HL-60/S4 (cell line): ENCODE results near the gene MAP2K5.

Experiments
- in situ Hi-C: fragments of 300-500 bp; cut with MboI; formaldehyde crosslinking; loops from 2 replicates; pipeline ENCODE4 v1.14.3; 2022; ENCODE audit warnings: low sequenced_read_pairs

The MAP2K5 gene

GRCh38 chr15:67556976-67557570, 14.6 kb downstream of the MAP2K5 start:
- in situ Hi-C loops: no loop called here

DNA sequence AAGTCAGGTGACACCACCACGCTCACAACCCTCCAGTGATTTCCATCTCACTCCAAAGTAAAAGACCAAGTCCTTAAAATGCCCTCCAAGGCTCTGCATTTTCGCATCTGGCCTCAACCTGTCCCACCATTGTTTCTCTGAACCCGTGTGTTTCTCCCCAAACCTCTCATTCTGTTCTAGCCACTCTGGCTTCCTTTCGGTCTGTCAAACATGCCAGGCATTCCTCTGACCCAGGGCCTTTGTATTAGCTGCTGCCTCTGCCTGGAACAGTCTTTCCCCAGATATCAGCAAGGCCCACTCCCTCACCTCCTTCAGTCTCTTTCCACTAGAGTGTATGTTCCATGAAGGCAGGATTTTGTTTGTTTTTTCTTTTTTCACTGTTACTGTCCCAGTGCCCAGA, 16.0 kb downstream of the MAP2K5 start:
- in situ Hi-C loops: no loop called here

DNA sequence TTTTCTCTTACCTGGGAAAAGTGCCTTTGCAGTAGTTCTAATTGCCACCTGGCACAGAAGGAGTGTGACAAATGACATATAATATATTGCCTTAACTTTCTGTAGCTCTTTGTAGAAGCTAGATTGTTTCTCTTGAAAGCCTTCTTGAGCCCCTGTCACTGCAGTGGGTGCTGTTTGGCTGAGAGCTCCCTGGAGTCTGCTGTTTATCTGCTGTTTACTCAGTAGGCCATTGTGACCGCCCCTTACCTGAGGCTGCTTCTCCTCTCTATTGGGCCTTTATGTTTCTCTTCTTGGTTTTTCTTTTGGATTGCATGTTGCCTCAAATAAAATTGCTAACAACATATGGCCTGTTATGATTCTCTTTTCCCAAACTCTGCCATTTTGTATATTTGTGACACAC, 16.7 kb downstream of the MAP2K5 start:
- in situ Hi-C loops: no loop called here

GRCh38 chr15:67559576-67559975, 17.1 kb downstream of the MAP2K5 start:
- in situ Hi-C loops: no loop called here

GRCh38 chr15:67560320-67560719, 17.8 kb downstream of the MAP2K5 start:
- in situ Hi-C loops: no loop called here

GRCh38 chr15:67563092-67563491, 20.6 kb downstream of the MAP2K5 start:
- in situ Hi-C loops: no loop called here

GRCh38 chr15:67564021-67564967, 21.8 kb downstream of the MAP2K5 start:
- in situ Hi-C loops: no loop called here

GRCh38 chr15:67564968-67565345, 22.5 kb downstream of the MAP2K5 start:
- in situ Hi-C loops: no loop called here

DNA sequence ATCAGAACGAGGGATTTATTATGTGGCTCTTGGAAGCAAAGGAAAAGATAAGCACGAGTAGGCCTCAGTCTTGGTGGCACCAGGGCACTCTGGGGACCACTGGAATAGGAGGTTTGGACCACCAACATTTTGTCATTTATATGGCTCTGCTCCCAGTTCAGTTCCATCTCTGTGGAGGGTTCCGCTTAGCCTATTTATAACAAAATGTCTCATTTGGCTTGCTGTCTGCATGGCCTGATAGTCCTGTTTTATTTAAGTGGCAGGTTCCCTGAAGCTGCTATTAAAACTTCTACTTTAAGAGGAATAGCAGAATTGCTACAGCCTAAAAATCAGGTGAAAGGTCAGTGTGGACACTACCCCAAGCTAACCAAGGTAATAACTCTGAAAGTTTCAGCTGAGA, 27.2 kb downstream of the MAP2K5 start:
- in situ Hi-C loops: no loop called here

GRCh38 chr15:67570875-67571647, 28.6 kb downstream of the MAP2K5 start:
- in situ Hi-C loops: no loop called here

DNA sequence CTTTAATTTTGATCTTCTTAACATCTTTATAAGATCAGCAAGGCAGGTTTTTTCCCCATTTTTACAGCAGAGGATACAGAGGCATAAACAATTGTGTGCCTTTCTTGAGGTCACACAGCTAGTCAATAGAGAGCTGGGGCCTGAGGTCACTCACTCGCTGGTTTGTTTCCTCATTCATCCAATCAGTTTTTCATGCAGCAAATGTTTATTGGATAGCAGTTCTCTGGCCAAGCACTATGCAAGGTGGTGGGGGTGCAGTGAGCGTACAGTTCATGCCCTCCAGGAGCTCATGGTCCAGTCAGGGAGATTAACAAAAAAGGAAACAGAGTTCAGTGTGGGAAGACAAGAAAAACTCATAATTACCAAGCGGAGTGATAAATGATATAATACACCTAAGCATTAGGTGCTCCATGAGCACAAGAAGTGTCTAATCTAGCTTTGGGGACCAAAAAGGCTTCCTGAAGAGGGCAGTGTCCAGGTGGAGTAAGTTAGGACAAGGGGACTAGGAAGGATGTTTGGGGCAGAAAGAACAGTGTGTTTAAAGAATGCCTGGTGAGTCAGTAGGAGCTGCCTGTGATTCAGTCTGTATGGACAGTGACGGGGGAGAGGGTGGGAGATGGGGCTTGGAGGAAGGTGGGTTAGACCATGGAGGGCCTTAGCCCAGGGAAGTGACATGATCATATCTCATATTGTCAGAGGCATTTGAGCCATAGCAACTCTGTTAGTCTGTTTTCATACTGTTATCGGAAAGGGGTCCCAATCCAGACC, 29.3 kb downstream of the MAP2K5 start:
- in situ Hi-C loops: no loop called here

GRCh38 chr15:67573194-67573593, 30.7 kb downstream of the MAP2K5 start:
- in situ Hi-C loops: no loop called here

DNA sequence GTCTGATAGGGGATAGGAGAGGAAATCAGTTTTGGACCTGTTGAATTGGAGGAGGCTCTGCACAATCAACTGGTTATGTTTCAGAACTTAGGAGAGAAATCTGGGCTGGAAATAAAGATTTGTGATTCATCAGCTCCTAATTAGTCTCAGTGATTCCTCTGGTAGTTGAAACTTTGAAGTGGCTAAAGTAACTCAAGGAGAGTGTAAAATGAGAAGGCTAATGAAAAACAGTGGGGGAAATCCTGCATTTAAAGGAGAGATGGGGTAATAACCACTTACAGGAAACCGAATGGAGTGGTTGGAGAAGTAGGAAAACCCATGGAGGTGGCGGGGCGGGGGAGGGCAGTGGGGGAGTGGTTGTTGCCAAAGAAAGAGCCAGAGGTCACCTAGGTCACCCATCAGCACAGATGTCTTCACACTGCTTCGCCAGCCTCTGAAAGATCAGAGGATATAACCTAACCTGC, 32.6 kb downstream of the MAP2K5 start:
- in situ Hi-C loops: no loop called here

DNA sequence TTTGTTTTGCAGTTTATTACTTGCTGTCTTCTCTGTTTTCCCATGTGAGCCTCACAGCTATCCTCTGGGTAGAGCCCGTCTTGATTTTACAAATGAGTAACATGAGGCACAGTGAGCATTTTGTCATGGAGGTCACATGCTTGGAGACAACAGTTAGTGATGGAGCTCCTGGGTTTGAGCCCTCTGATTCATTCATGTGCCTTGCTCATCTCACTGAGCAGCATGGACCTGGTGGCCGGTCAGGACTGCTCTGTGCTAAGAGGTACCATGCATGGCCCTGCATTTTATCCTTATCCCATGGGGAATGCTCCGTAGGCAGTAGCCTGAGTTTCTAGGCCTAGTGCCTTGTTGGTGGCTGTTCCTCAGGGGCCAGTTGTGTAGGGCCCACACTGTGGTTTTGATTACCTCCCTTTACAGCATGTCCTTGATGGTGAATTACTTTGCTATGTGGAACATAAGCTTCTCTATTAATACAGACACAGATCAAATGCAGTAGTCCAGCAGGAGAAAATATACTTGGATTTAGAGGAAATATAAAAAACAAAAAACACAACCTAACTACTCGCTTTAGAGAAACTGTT, 35.6 kb downstream of the MAP2K5 start:
- in situ Hi-C loops: no loop called here

DNA sequence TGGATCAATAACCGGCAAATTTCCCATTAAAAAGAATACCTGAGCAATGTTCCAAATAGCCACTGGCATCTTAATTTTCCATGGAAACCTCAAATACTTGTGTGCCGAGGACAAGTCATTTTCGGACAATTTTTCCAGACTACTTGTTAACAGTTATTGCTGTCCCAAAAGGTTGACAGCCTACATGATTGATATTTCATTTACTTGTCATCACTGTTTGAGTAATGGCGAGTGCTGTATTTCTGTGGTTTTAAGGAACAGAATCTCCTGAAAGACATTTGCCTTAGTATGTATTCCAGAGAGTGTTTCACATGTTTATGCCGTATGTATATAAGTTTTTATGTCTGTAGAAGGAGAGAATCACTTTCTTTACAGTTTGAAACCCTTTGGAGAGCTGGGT, 36.7 kb downstream of the MAP2K5 start:
- in situ Hi-C loops: no loop called here

DNA sequence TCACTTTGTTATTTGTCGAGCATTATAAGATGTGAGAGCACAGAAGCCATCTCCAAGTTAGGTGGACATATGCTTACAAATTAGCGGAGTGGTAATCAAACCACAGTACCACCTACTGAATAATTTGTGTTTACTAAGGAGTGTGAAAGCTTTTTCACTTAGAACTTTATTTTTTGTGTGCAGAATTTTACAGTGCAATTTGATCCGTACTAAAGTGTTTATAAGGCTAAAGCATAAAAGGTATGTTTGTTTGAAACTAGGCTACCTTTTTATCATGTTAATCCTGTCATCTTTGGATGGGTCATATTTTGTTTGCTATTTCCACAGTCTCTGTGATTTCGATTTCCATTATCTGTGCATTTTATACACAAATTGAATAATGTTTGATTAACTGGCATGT, 37.5 kb downstream of the MAP2K5 start:
- in situ Hi-C loops: no loop called here

DNA sequence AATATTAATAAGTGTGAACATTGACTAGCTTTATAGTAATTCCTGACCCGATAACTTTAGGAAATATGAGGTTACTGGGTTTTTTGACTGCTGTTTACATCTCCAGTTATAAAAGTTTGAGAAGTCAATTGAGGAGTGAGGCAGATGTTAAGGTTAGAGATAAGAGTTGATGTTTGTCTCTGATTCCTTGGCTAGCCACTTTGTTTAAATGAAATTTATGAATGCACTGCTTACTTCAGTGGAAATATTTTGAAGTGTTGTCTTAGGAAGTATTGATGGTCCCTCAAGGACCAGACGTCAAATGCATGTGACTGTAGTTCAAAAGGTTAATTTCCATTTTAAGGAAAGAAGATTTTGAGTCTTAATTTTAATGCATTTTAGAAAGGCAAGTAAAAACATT, 41.7 kb downstream of the MAP2K5 start:
- in situ Hi-C loops: no loop called here

DNA sequence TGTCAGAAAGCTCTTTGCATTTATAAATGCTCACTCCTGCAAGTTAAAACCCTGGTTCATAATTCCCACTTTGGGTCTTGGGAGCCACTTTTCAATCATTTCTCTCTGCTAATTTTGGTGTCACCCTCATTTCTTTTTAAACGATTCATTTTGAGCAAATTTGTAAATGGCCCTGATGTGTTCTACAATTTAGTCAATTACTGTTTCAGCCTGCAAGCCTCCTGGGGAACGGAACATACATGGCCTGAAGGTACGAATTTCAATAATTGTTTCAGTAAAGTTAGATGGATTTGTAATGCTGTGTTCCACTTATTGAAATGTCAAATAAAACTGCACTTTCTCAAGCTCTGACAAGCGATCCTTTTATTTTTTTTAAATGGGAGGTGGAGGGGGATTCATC, 43.2 kb downstream of the MAP2K5 start:
- in situ Hi-C loops: no loop called here

DNA sequence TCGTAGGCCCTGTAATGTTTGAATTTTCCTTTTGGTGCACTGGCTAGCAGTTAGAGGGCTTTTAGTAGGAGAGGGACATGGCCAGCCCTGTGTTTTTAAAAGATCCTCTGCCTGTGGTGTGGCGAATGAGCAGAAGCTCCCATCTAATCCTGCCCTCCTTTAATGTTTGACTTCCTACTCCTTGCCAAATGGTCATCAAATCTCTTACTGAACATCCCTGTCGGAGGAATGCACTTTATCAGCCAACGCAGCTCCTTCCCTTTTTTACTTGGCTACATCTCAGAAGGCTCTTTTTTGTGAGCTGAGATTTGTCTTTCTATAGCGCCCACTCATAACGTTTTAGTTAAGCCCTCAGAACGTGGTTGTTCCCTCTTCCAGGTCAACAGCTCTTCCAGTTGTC, 44.8 kb downstream of the MAP2K5 start:
- in situ Hi-C loops: no loop called here

DNA sequence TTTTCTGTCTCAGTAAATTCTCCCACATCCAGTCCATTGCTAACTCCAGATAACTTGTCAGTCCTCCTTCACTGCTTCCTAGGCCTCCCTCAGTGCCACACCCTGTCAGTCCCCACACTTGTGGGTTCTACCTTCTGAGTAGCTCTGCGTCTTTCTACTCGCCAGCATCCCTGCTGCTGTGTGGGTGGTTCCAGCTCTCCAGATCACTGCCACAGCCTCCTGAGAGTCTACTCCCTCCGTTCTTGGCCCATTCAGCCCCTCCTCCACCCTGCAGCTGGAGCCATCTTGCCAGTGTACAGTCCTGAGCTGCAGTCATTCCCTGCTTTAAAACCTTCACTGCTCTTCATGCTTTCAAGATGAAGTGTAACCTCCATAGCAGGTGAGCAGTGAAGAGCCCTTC, 45.3 kb downstream of the MAP2K5 start:
- in situ Hi-C loops: no loop called here

DNA sequence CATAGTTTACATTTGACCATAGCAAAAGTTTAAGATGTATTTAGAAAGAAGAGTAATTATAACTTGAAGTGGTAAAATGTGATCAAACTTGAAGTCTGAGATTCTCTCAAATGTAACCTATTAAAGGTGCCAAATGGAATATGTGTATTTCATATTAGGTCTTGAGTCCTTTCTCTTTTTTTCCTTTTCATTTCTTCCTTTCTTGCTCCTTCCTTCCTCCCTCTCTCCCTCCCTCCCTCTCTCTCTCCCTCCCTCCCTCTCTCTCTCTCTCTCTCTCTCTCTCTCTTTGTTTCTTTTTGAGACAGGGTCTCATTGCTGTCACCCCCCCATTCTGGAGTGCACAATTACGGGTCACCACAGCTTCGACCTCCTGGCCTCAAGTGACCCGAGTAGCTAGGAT, 47.7 kb downstream of the MAP2K5 start:
- in situ Hi-C loops: no loop called here
